PC-3 (cell line): Measurements from ENCODE around the gene SIX4. TPM values are rescaled to one million over a fixed set of nuclear protein-coding genes. Genes with fewer than 3 reads are reported as not detected.
A peak's percentile ranks its signal among the peaks of the same experiment; 100 is the strongest.

Experiments
- ATAC-seq: fragments of 200-7000 bp; cut with Tn5 transposase; 2 replicates; pipeline ENCODE4 v1.9.1; 2020; ENCODE audit warnings: mild to moderate bottlenecking, moderate library complexity
- BruUV-seq: library from RNA; stranded (reverse); fragments of 400-500 nt; replicated peaks from 2 replicates; lab custom pipeline; 2021; lab: Mats Ljungman, UMichigan
- CTCF ChIA-PET: fragments of 300-600 bp; sonication (Branson Sonifier 250); formaldehyde crosslinking; loops from one replicate; lab custom pipeline; 2022; ENCODE audit warnings: antibody characterized with exemption; lab: Charles Lee
- POLR2A ChIA-PET: fragments of 300-600 bp; sonication (Branson Sonifier 250); formaldehyde crosslinking; loops from one replicate; lab custom pipeline; 2022; ENCODE audit warnings: antibody characterized with exemption; ENCODE audit not compliant: unreplicated experiment; lab: Charles Lee
- DNase-seq: peaks from one replicate; pipeline ENCODE4 v3.0.0-alpha.2; 2015
- H2AFZ ChIP-seq: fragments of 300-600 bp; sonication (generic); 2 replicates; pipeline ENCODE4 v1.6.0; 2016; ENCODE audit warnings: antibody characterized with exemption, low read length
- H3F3A ChIP-seq: fragments of 300-600 bp; sonication (generic); one replicate; pipeline ENCODE4 v1.6.0; 2017; ENCODE audit warnings: antibody characterized with exemption, low read length, control low read depth, mild to moderate bottlenecking; ENCODE audit not compliant: unreplicated experiment
- H3K27ac ChIP-seq: fragments of 300-600 bp; sonication (generic); 2 replicates; pipeline ENCODE4 v1.5.1; 2016; ENCODE audit warnings: mild to moderate bottlenecking, low read length
- H3K27me3 ChIP-seq: fragments of 300-600 bp; sonication (generic); 2 replicates; pipeline ENCODE4 v1.6.1; 2016; ENCODE audit warnings: low read length, mixed read lengths
- H3K36me3 ChIP-seq: fragments of 300-600 bp; sonication (generic); 2 replicates; pipeline ENCODE4 v1.6.1; 2016; ENCODE audit warnings: low read depth, mixed run types, low read length, mixed read lengths
- H3K4me1 ChIP-seq: fragments of 300-600 bp; sonication (generic); 2 replicates; pipeline ENCODE4 v1.5.1; 2016; ENCODE audit warnings: low read length; ENCODE audit not compliant: insufficient read depth
- H3K4me2 ChIP-seq: fragments of 300-600 bp; sonication (generic); 2 replicates; pipeline ENCODE4 v1.6.0; 2016; ENCODE audit warnings: low read length
- H3K4me3 ChIP-seq: fragments of 300-600 bp; sonication (generic); 2 replicates; pipeline ENCODE4 v1.5.1; 2016; ENCODE audit warnings: mild to moderate bottlenecking, low read length, mixed read lengths
- H3K79me2 ChIP-seq: fragments of 300-600 bp; sonication (generic); 2 replicates; pipeline ENCODE4 v1.6.1; 2017; ENCODE audit warnings: low read length, mixed read lengths
- H3K9ac ChIP-seq: fragments of 300-600 bp; sonication (generic); 2 replicates; pipeline ENCODE4 v1.6.0; 2016; ENCODE audit warnings: mild to moderate bottlenecking, low read length
- H3K9me2 ChIP-seq: fragments of 300-600 bp; sonication (generic); replicated peaks from 2 replicates; pipeline ENCODE4 v1.6.1; 2016; ENCODE audit warnings: mixed run types, low read length, mixed read lengths
- H3K9me3 ChIP-seq: fragments of 300-600 bp; sonication (generic); 2 replicates; pipeline ENCODE4 v1.6.1; 2016; ENCODE audit warnings: low read length, mixed read lengths
- H4K20me1 ChIP-seq: fragments of 300-600 bp; sonication (generic); 2 replicates; pipeline ENCODE4 v1.6.1; 2016; ENCODE audit warnings: low read length, mixed read lengths
- CTCF ChIP-seq: fragments of 300-600 bp; sonication (generic); conservative IDR thresholded peaks from 2 replicates; pipeline ENCODE4 v1.5.1; 2017; ENCODE audit warnings: antibody characterized with exemption, low read depth, mild to moderate bottlenecking, low read length
- EZH2 ChIP-seq: fragments of 300-600 bp; sonication (generic); IDR thresholded peaks from one replicate; pipeline ENCODE4 v1.6.1; 2017; ENCODE audit warnings: antibody characterized with exemption, mild to moderate bottlenecking, low read length; ENCODE audit not compliant: unreplicated experiment
- EZH2phosphoT487 ChIP-seq: fragments of 300-600 bp; sonication (generic); IDR thresholded peaks from 2 replicates; pipeline ENCODE4 v1.6.1; 2018; ENCODE audit warnings: mild to moderate bottlenecking, antibody characterized with exemption, low read length, borderline replicate concordance
- intact Hi-C: fragments of 100-400 bp; cut with micrococcal nuclease; formaldehyde crosslinking; loops from 2 replicates; pipeline ENCODE4 v1.9.0; 2023
- total RNA-seq: library from RNA; depleted of rRNA; stranded (reverse); fragments of >200 nt; gene quantifications from 2 replicates; pipeline ENCODE4 v1.2.3, GENCODE V29; 2014

The SIX4 gene
- total RNA-seq, 1 experiment from 2014 or later, result 29.2 TPM

GRCh38 chr14:60722107-60722356 is 2.1 kb downstream of the SIX4 start:
- H3K4me1 ChIP-seq, result peaks cover 27% of the 10 kb centered on the region
- peak overlapping the region; percentile 87 for H3K4me2 ChIP-seq
- H3F3A ChIP-seq, result no peaks in the 10 kb centered on the region
- DNase-seq (peak; percentile 44), ATAC-seq (no peak; the same call in 1 of the 2 replicates)
- BruUV-seq, result TSS peak; percentile 10
- H2AFZ ChIP-seq, result peak overlapping the region; percentile 84
- H3K9ac ChIP-seq, result peak overlapping the region; percentile 79
- peaks cover 32% of the 10 kb centered on the region for H4K20me1 ChIP-seq
- intact Hi-C loops, result loop anchor here (5.0 kb wide), 4 partner anchors 55 to 475 kb away; no protein-coding TSS in a partner anchor
- H3K27ac ChIP-seq, result peak overlapping the region; percentile 34
- peaks cover 67% of the 10 kb centered on the region for H3K79me2 ChIP-seq
- peaks cover 21% of the 10 kb centered on the region for H3K36me3 ChIP-seq
- H3K4me3 ChIP-seq, result peak overlapping the region; percentile 86
- H3K27me3 ChIP-seq, result no peaks in the 10 kb centered on the region
- POLR2A ChIA-PET, result interaction anchor here (0.8 to 1.5 kb wide), 2 partner anchors 72 to 97 kb away, joined by 3 read pairs; no protein-coding TSS in a partner anchor
- H3K9me2 ChIP-seq, result no peaks in the 10 kb centered on the region
- TF ChIP-seq EZH2phosphoT487, result no peak
- TF ChIP-seq EZH2, result no peak
- TF ChIP-seq CTCF, result no peak
- CTCF ChIA-PET, result interaction anchor here (0.7 kb wide), 1 partner anchor 65 kb away, joined by 3 read pairs; no protein-coding TSS in a partner anchor
- H3K9me3 ChIP-seq, result no peaks in the 10 kb centered on the region

- H3K9ac ChIP-seq, result peak overlapping the region; percentile 79
- CTCF ChIA-PET, result interaction anchor here (0.6 to 1.0 kb wide), 2 partner anchors 8 to 97 kb away, joined by 4 to 5 read pairs; no protein-coding TSS in a partner anchor
- no peaks in the 10 kb centered on the region for H3F3A ChIP-seq
- intact Hi-C loops, result loop anchor here (1.0 to 5.0 kb wide), 7 partner anchors 56 to 476 kb away; no protein-coding TSS in a partner anchor
- no peaks in the 10 kb centered on the region for H3K9me3 ChIP-seq
- H3K36me3 ChIP-seq, result peaks cover 23% of the 10 kb centered on the region
- peak overlapping the region; percentile 86 for H3K4me3 ChIP-seq
- TF ChIP-seq CTCF (peak; percentile 62), EZH2phosphoT487 (peak; percentile 55; the same call in 1 of the 2 replicates), EZH2 (no peak)
- peak; percentile 85 for DNase-seq
- H3K27ac ChIP-seq, result peak overlapping the region; percentile 34
- H3K79me2 ChIP-seq, result peaks cover 71% of the 10 kb centered on the region
- peak overlapping the region; percentile 84 for H2AFZ ChIP-seq
- peak overlapping the region; percentile 87 for H3K4me2 ChIP-seq
- H3K27me3 ChIP-seq, result no peaks in the 10 kb centered on the region
- peaks cover 32% of the 10 kb centered on the region for H4K20me1 ChIP-seq
- TSS peak; percentile 36 for BruUV-seq
- peak; percentile 36 for ATAC-seq
- H3K4me1 ChIP-seq, result peaks cover 27% of the 10 kb centered on the region
- no peaks in the 10 kb centered on the region for H3K9me2 ChIP-seq
- POLR2A ChIA-PET, result interaction anchor here (0.5 to 1.5 kb wide), 6 partner anchors 38 to 493 kb away, joined by 3 to 39 read pairs (median 6); no protein-coding TSS in a partner anchor
Measured at GRCh38 chr14:60721326-60722106, 2.6 kb downstream of the SIX4 start.
